Renal pelvis (tissue), 4 donors: ENCODE results near the gene C2orf76. TPM values are rescaled to one million over a fixed set of nuclear protein-coding genes. Genes with fewer than 3 reads are reported as not detected.
A peak's percentile ranks its signal among the peaks of the same experiment; 100 is the strongest.

ENCODE experiments used
- DNase-seq: peaks from one replicate; pipeline ENCODE4 v3.0.0-alpha.2; 2013
- polyA plus RNA-seq, 3 donors: library from polyadenylated mRNA; unstranded; fragments of 120-200 nt; gene quantifications; one replicate each; pipeline ENCODE4 v1.2.1, GENCODE V29; 2013; ENCODE audit not compliant: insufficient read length in 3 of 3

Gene C2orf76
- polyA plus RNA-seq, 3 donors, result 17.1 to 20.2 (median 17.7) TPM

GRCh38 chr2:119267604-119268003, 99.0 kb downstream of the C2orf76 start:
- no peak for DNase-seq

GRCh38 chr2:119266091-119266589, 100.5 kb downstream of the C2orf76 start:
- DNase-seq, result no peak

DNA sequence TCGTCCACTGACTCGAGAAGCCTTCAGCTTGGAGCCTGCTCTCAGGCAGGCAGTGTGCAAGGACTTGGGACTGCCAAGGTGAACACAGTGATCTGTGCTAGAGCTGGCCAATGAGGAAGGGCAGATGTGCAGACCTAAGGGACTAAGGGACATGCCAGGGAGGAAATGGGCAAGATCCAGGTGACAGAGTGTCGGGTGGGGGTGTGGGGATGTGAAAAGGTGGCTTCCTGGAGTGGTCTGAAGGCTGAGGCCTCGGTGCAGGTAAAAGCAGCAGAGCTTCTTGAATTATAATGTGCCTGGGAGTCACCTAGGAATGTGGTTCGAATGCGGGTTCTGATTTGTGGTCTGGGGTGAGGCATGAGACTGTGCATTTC, 101.0 kb downstream of the C2orf76 start:
- no peak for DNase-seq

- DNase-seq, result no peak
These were observed 101.6 kb downstream of the C2orf76 start for GRCh38 chr2:119264781-119265692.

DNA sequence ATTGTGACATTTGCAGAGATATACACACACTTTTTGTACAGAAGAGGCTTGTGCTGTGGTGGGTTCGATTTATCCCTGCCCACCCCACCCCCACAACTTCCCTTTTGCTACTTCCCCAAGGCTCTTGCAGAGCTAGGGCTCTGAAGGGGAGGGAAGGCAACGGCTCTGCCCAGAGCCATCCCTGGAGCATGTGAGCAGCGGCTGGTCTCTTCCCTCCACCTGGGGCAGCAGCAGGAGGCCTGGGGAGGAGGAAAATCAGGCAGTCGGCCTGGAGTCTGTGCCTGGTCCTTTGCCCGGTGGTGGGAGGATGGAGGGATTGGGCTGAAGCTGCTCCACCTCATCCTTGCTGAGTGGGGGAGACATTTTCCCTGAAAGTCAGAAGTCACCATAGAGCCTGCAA, 103.0 kb downstream of the C2orf76 start:
- DNase-seq, result no peak

DNA sequence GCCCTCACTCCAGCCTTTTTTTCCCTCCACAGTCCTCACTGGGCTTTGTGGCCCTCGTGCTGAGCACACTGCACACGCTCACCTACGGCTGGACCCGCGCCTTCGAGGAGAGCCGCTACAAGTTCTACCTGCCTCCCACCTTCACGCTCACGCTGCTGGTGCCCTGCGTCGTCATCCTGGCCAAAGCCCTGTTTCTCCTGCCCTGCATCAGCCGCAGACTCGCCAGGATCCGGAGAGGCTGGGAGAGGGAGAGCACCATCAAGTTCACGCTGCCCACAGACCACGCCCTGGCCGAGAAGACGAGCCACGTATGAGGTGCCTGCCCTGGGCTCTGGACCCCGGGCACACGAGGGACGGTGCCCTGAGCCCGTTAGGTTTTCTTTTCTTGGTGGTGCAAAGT, 103.6 kb downstream of the C2orf76 start:
- DNase-seq, result no peak

DNA sequence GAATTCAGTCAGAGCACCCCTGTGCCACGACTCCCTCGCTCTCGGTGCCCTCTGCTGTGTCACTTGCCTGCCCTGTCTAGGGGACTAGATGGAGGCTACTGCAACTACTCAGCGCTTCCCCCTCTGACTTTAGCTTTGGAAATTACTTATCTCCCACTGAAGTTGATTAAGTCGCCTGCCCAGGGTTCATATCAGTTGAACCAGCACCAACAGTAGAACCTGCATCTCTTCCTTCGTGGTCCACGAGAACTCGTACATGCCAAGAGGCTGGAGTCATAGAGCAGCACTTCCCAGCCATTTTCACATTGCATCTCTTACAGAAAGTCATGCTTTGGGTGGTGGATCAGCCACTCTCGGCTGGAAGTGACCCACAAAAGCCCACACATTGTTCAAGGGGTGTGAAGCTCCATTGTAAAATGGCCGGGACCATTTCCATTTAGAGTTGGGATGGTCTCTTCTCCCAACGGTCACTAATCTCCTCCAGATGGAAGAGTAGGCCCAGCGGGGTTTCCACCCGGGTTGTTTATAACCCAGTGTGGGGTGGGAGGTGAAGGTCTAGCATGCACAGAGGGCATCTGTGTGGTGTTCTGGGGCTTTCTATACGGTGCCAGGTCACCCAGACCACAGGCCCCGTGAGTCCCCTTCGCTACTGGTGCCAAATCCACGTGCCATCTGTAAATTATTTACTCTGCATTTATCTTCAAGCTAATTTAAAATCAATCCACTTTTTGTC, 105.0 kb downstream of the C2orf76 start:
- DNase-seq, result no peak

GRCh38 chr2:119260646-119261492, 105.8 kb downstream of the C2orf76 start:
- DNase-seq, result no peak

DNA sequence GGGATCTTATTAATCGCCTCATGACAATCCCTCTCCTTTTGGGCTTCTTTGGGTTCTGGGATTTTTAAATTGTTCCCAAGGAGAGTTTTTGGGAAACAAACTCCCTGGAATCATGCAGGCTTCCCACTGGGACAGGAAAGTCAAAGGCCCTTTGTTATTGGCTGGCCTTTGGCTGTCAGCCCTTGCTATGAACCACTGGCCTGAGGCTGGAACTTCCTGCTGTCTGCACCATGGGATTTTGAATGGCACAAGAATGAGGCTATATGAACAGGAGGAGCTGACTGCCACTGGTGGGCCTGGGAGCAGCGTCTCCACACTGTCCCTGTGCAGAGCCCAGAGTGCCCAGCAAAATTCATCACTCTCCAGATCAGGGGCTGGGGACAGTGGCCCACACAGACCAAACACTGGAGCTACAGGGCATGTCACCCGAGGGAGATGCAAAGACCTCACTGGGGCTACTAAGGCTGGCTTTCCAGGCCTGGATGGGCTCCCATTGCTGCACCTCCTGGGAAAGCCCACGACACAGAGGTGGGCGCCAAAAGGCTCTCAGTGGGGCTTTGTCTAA, 107.3 kb downstream of the C2orf76 start:
- DNase-seq, result no peak

DNA sequence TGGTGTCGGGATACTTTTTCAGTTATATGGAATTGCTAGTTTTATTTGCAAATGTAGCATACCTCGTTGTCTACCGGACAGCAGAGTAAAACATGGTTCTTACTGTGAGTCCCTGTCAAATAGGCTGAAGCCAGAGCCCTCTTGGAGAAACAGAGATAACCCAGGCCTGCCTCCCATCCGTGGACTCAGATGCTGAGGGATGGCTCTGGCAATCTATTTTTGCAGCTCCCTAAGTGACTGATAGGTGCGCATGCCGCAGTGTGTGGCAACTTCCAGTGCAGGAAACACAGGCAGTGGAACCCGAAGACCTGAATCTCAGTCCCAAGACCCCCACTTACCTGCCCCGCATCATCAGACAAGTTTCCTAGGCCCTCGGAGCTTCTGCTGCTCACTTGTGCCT, 109.4 kb downstream of the C2orf76 start:
- no peak for DNase-seq

DNA sequence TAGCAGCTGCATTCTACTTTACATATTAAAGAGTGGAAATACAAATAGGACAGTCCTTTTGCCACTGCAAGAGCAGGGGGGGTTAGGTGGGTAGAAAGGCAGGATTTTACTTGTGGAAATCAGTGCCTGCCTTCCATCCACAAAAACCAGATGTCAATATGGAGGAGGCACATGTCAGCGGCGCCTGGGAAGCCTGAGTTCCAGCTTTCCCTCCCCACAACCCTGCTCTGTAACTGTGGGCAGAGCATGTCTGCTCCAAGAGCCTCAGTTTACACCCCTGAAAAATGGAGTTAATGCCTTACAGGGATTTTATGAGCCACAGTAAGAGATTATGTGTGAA, 110.1 kb downstream of the C2orf76 start:
- DNase-seq, result no peak

- peak; percentile 36 for DNase-seq
These were observed 110.7 kb downstream of the C2orf76 start for GRCh38 chr2:119255760-119256581.

DNA sequence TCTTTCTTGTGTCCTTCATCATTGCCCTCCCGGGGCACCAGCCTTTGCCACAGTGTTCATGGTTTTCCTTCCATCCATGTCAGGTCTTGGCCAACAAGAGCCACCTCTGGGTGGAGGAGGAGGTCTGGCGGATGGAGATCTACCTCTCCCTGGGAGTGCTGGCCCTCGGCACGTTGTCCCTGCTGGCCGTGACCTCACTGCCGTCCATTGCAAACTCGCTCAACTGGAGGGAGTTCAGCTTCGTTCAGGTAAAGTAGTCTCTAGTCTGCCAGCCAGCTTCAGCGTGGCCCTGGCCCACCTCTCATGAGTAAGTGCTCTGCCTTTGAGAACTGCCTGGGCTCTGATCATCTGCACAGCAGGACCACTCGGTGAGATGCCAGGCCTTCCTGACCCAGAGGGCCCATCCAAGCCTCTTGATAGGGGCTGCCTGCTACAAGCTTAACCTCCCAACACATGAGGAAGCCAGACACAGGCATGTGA, 112.0 kb downstream of the C2orf76 start:
- no peak for DNase-seq

GRCh38 chr2:119253760-119254600, 112.7 kb downstream of the C2orf76 start:
- no peak for DNase-seq

- DNase-seq, result no peak
These were observed 113.4 kb downstream of the C2orf76 start for GRCh38 chr2:119253114-119253702.
